Uterus (tissue), 4 donors: ENCODE data around the gene CLDN1. TPM values are rescaled to one million over a fixed set of nuclear protein-coding genes. Genes with fewer than 3 reads are reported as not detected.

ENCODE experiments used
- DNase-seq, 2 donors: peaks; one replicate each; pipeline ENCODE4 v3.0.0-alpha.2; 2019 to 2020
- H3K27ac ChIP-seq, 2 donors: fragments of 200-600 bp; sonication (generic); 1 replicate in 1 of 2; 2 replicates in 1 of 2; pipeline ENCODE4 v1.5.1; 2016 to 2018
- H3K27me3 ChIP-seq, 2 donors: fragments of 200-600 bp; sonication (generic); one replicate each; pipeline ENCODE4 v1.5.1; 2018 to 2019; ENCODE audit warnings: control low read depth in 1 of 2
- H3K36me3 ChIP-seq, 2 donors: fragments of 200-600 bp; sonication (generic); one replicate each; pipeline ENCODE4 v1.5.1; 2019; ENCODE audit warnings: control low read depth in 1 of 2
- H3K4me1 ChIP-seq, 2 donors: fragments of 200-600 bp; sonication (generic); one replicate each; pipeline ENCODE4 v1.5.1; 2018 to 2019; ENCODE audit warnings: control low read depth in 1 of 2
- H3K4me3 ChIP-seq, 2 donors: fragments of 200-600 bp; sonication (generic); 1 replicate in 1 of 2; 2 replicates in 1 of 2; pipeline ENCODE4 v1.5.1; 2018 to 2019; ENCODE audit warnings: mild to moderate bottlenecking in 1 of 2
- H3K9me3 ChIP-seq, 2 donors: fragments of 200-600 bp; sonication (generic); one replicate each; pipeline ENCODE4 v1.5.1; 2019; ENCODE audit warnings: control low read depth in 1 of 2
- CTCF ChIP-seq, 4 experiments: fragments of 200-600 bp in 2 of 4; fragments of 450-650 bp in 2 of 4; sonication (generic) in 2 of 4; IDR thresholded peaks; one replicate each; pipeline ENCODE4 v1.5.1; 2016 to 2019; ENCODE audit warnings: antibody characterized with exemption in 4 of 4, mild to moderate bottlenecking in 2 of 4, moderate library complexity in 1 of 4
- POLR2A ChIP-seq, 2 donors: fragments of 450-650 bp; IDR thresholded peaks; one replicate each; pipeline ENCODE4 v1.6.1; 2016; ENCODE audit warnings: antibody characterized with exemption in 2 of 2, mild to moderate bottlenecking in 1 of 2, moderate library complexity in 1 of 2
- intact Hi-C: fragments of 100-400 bp; cut with DNase I; formaldehyde crosslinking; loops from one replicate; pipeline ENCODE4 v1.15.1; 2023; ENCODE audit warnings: low total_unique reads
- total RNA-seq, 4 donors: library from RNA; depleted of rRNA in 3 of 4; stranded (reverse); fragments of >200 nt in 3 of 4; gene quantifications; one replicate each; pipeline versions ENCODE4 v1.1.0 to v1.2.4, GENCODE V29; 2014 to 2023
- donor health status: DM: yes; HTN: yes; CAD: no.

The CLDN1 gene
- total RNA-seq, 4 donors from 2014 or later = 15.1 to 200 (median 38.6) TPM

- no peaks in the 10 kb centered on the region for H3K27me3 ChIP-seq
- TF ChIP-seq CTCF (IDR thresholded peaks at IDR 0.05) (no peak), POLR2A (IDR thresholded peaks at IDR 0.05) (no peak)
- H3K4me1 ChIP-seq = no peaks in the 10 kb centered on the region
- no peak overlapping the region for H3K4me3 ChIP-seq
- no peaks in the 10 kb centered on the region for H3K9me3 ChIP-seq
- no peaks in the 10 kb centered on the region for H3K36me3 ChIP-seq
- intact Hi-C loops = no loop called here
- no peak for DNase-seq
- H3K27ac ChIP-seq = peak overlapping the region; percentile 76 to 83
Measured at GRCh38 chr3:190325923-190326322, 3.7 kb upstream of the CLDN1 start.

- Histone ChIP-seq H3K4me3 (peak overlapping the region; percentile 60 to 63), H3K27ac (peak overlapping the region; percentile 76 to 83), H3K9me3 (no peaks in the 10 kb centered on the region), H3K27me3 (no peaks in the 10 kb centered on the region), H3K4me1 (no peaks in the 10 kb centered on the region), H3K36me3 (no peaks in the 10 kb centered on the region)
- peak; percentile 27 to 33 for DNase-seq
- TF ChIP-seq CTCF (IDR thresholded peaks at IDR 0.05) (no peak), POLR2A (IDR thresholded peaks at IDR 0.05) (no peak)
- intact Hi-C loops = loop anchor here (2.0 kb wide), 1 partner anchor 98 kb away; no protein-coding TSS in a partner anchor
Measured at GRCh38 chr3:190323246-190323626, 990 bp upstream of the CLDN1 start.

GRCh38 chr3:190322604-190323245, 479 bp upstream of the CLDN1 start:
- intact Hi-C loops = loop anchor here (2.0 kb wide), 1 partner anchor 98 kb away; no protein-coding TSS in a partner anchor
- Histone ChIP-seq H3K27me3 (no peaks in the 10 kb centered on the region), H3K27ac (peak overlapping the region; percentile 76 to 83), H3K9me3 (no peaks in the 10 kb centered on the region), H3K4me3 (peak overlapping the region; percentile 60 to 63), H3K4me1 (no peaks in the 10 kb centered on the region), H3K36me3 (no peaks in the 10 kb centered on the region)
- TF ChIP-seq CTCF (IDR thresholded peaks at IDR 0.05) (no peak), POLR2A (IDR thresholded peaks at IDR 0.05) (no peak)
- peak; percentile 50 to 65 for DNase-seq

GRCh38 chr3:190320594-190321362, 1.5 kb downstream of the CLDN1 start:
- TF ChIP-seq CTCF (IDR thresholded peaks at IDR 0.05) = no peak
- TF ChIP-seq POLR2A (IDR thresholded peaks at IDR 0.05) = no peak
- peak overlapping the region; percentile 76 to 83 for H3K27ac ChIP-seq
- DNase-seq = no peak
- no peaks in the 10 kb centered on the region for H3K27me3 ChIP-seq
- no peaks in the 10 kb centered on the region for H3K4me1 ChIP-seq
- H3K4me3 ChIP-seq = peak overlapping the region; percentile 60 to 63
- no peaks in the 10 kb centered on the region for H3K36me3 ChIP-seq
- intact Hi-C loops = no loop called here
- no peaks in the 10 kb centered on the region for H3K9me3 ChIP-seq

GRCh38 chr3:190319660-190320059, 2.6 kb downstream of the CLDN1 start:
- H3K4me3 ChIP-seq = peak overlapping the region; percentile 60 to 63
- H3K27me3 ChIP-seq = no peaks in the 10 kb centered on the region
- TF ChIP-seq CTCF (IDR thresholded peaks at IDR 0.05) = no peak
- no peak for TF ChIP-seq POLR2A (IDR thresholded peaks at IDR 0.05)
- H3K36me3 ChIP-seq = no peaks in the 10 kb centered on the region
- no peaks in the 10 kb centered on the region for H3K4me1 ChIP-seq
- intact Hi-C loops = no loop called here
- peak overlapping the region; percentile 76 to 83 for H3K27ac ChIP-seq
- no peak for DNase-seq
- H3K9me3 ChIP-seq = no peaks in the 10 kb centered on the region
